ENCODE data around the gene PDLIM7.

GRCh38 chr5:177459357-177459756 lies 38.0 kb downstream of the PDLIM7 start:
- TF ChIP-seq CTCF (IDR thresholded peaks at IDR 0.05) = no peak
- TF ChIP-seq POLR2AphosphoS5 (IDR thresholded peaks at IDR 0.05; ENCODE audit: insufficient read depth in 1 of 2, low read depth in 1 of 2) = no peak

Data from vagina (tissue), 2 donors.